HepG2 (cell line): Measurements from ENCODE around the gene ECEL1. TPM values are rescaled to one million over a fixed set of nuclear protein-coding genes. Genes with fewer than 3 reads are reported as not detected.

ENCODE experiments used
- LCORL ChIP-seq, 2 experiments: fragments of 450-650 bp in 1 of 2; sonication (generic) in 1 of 2; formaldehyde crosslinking in 1 of 2; IDR thresholded peaks; 2 replicates each; pipeline versions ENCODE4 v1.5.0 to v1.6.1; 2017 to 2020; ENCODE audit warnings: antibody characterized with exemption in 1 of 2, missing genetic modification reagents in 1 of 2
- PRDM15 ChIP-seq: sonication (generic); formaldehyde crosslinking; IDR thresholded peaks from 2 replicates; pipeline ENCODE4 v1.4.0; 2020; ENCODE audit warnings: missing genetic modification reagents
- ZBTB7A ChIP-seq: sonication (generic); formaldehyde crosslinking; IDR thresholded peaks from 2 replicates; pipeline ENCODE4 v1.8.0; 2022; ENCODE audit warnings: mild to moderate bottlenecking, missing genetic modification reagents
- ZNF740 ChIP-seq: sonication (generic); formaldehyde crosslinking; IDR thresholded peaks from 2 replicates; pipeline ENCODE4 v1.4.0; 2020; ENCODE audit warnings: missing genetic modification reagents
- ZNF749 ChIP-seq: sonication (generic); formaldehyde crosslinking; IDR thresholded peaks from 2 replicates; pipeline ENCODE4 v1.8.0; 2022; ENCODE audit warnings: mild to moderate bottlenecking, missing genetic modification reagents, moderate library complexity, borderline replicate concordance
- ZNF780A ChIP-seq: sonication (generic); formaldehyde crosslinking; IDR thresholded peaks from 2 replicates; pipeline ENCODE4 v1.8.0; 2022; ENCODE audit warnings: mild to moderate bottlenecking, missing genetic modification reagents, moderate library complexity
- ZNF782 ChIP-seq: sonication (generic); formaldehyde crosslinking; IDR thresholded peaks from 2 replicates; pipeline ENCODE4 v1.4.0; 2020; ENCODE audit warnings: missing genetic modification reagents, mild to moderate bottlenecking, borderline replicate concordance
- polyA plus RNA-seq, 8 experiments: library from polyadenylated mRNA; depleted of rRNA in 3 of 8; stranded (reverse) in 7 of 8; unstranded in 1 of 8; fragments of >200 nt; fragmentation: Illumina TruSeq in 4 of 8; extraction: Trizol in 4 of 8; gene quantifications; 2 replicates each; pipeline versions ENCODE4 v1.2.1 to v1.2.3, GENCODE V29; 2011 to 2016; ENCODE audit warnings: low read depth in 4 of 8, missing spikeins in 1 of 8, mixed read lengths in 1 of 8; ENCODE audit not compliant: insufficient read depth in 1 of 8
- total RNA-seq, 5 experiments: library from RNA; depleted of rRNA; stranded (reverse); fragments of >200 nt; fragmentation: Illumina TruSeq; extraction: Trizol; gene quantifications; 2 replicates each; pipeline ENCODE4 v1.2.3, GENCODE V29; 2016; ENCODE audit warnings: low read depth in 1 of 5
- TF ChIP-seq, protein P1 (sequence below): sonication (generic); formaldehyde crosslinking; conservative IDR thresholded peaks from 2 replicates; pipeline ENCODE4 v1.4.0; 2020; ENCODE audit warnings: missing genetic modification reagents

The ECEL1 gene
- total and polyA plus RNA-seq, 2 of the 13 experiments (the other 11 are each of a cell fraction or from before 2014, with no cell fraction given), result not detected

DNA sequence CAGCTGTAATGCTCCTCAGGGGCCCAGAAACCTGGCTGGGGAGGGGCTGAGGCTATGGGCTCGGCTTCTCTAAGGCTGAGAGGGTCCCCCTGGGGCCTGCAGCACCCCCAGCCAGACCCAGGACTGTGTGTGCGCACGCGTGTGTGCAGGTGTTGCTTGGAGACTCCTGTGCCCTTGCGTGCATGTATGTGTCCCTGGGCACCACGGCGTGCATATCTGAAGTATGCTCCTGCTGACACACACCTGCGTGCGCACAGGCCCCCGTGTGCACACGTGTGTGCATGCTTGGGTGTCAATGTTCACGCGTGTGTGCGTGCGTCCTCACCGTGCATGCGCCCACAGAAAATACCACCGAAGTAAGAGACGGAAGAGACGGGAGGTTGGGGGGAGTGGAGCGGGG is 14.9 kb upstream of the ECEL1 start (continued):
- TF ChIP-seq ZBTB7A (peak; percentile 57; the same call in 1 of the 2 replicates), ZNF780A (CRISPR knock-in tag) (no peak), ZNF782 (CRISPR knock-in tag) (no peak), ZNF749 (CRISPR knock-in tag) (no peak), LCORL (IDR thresholded peaks at IDR 0.05) (no peak), LCORL (CRISPR knock-in tag; IDR thresholded peaks at IDR 0.05) (no peak), ZNF740 (CRISPR knock-in tag) (no peak), PRDM15 (CRISPR knock-in tag) (no peak)
- TF ChIP-seq, protein P1, sequence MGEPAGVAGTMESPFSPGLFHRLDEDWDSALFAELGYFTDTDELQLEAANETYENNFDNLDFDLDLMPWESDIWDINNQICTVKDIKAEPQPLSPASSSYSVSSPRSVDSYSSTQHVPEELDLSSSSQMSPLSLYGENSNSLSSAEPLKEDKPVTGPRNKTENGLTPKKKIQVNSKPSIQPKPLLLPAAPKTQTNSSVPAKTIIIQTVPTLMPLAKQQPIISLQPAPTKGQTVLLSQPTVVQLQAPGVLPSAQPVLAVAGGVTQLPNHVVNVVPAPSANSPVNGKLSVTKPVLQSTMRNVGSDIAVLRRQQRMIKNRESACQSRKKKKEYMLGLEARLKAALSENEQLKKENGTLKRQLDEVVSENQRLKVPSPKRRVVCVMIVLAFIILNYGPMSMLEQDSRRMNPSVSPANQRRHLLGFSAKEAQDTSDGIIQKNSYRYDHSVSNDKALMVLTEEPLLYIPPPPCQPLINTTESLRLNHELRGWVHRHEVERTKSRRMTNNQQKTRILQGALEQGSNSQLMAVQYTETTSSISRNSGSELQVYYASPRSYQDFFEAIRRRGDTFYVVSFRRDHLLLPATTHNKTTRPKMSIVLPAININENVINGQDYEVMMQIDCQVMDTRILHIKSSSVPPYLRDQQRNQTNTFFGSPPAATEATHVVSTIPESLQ, result no peak
